ENCODE measurements around the gene SIM2.

- TF ChIP-seq POLR2A (IDR thresholded peaks at IDR 0.05) (no peak), CTCF (IDR thresholded peaks at IDR 0.05) (no peak)
Measured at GRCh38 chr21:36759348-36760083, 60.6 kb downstream of the SIM2 start.
